GM18861 (cell line): ENCODE measurements around the gene CRYBG2.
"Not testable (repeated sequence)": the region's sequence is repeated elsewhere in the genome, so short reads cannot be mapped to it uniquely, and the experiment has no call there.

Source experiments
- ATAC-seq: cut with Tn5 transposase; IDR thresholded peaks from one replicate; pipeline ENCODE4 v1.9.1; 2021; ENCODE audit not compliant: unreplicated experiment

Gene CRYBG2

DNA sequence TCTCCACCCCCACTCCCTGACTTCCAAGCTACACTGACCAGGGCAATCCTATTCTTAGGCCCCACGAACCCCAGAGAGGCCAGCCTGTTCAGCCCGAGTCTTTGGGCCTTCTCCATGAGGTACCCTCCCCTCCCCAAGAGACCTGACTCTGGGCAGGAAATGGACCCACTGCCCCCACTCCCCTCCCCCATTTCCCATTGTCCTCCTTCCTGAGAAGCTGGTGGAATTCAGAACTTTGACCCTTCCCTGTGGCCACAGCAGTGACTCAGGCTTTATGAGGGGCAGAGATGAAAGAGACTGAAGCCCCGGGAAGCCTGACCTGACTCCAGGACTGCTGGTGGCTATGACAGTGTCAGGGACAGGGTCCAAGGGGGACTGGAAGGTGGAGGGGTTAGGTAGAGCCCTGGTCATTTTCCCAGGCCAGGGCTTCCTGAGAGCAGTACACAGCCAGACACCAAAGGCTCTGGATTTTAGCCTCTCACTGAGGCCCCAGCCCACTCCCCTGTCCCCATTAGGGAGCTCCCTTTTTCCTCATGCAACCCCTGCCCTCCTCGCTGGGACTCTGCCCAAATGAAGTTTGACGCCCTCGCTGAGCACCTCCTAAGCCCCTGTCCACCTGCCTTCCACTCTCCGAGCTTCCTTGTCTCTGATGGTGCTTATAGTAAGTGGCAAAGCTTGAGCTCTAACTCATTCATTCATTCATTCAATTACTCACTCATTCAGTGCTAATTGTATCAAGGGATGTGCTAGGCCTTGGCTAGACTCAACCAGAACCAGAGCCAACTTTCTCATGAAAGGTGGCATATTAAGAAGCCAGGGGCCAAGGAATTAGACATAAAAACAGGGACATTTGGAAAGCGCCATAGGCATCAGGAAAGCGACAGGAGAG is 3.0 kb downstream of the CRYBG2 start:
- ATAC-seq = no peak

- no peak for ATAC-seq
Observed at GRCh38 chr1:26350343-26350700, 3.6 kb downstream of the CRYBG2 start.

GRCh38 chr1:26349877-26350244 is 4.1 kb downstream of the CRYBG2 start:
- ATAC-seq = no peak

- no peak for ATAC-seq
Observed at GRCh38 chr1:26349188-26349876, 4.6 kb downstream of the CRYBG2 start.

DNA sequence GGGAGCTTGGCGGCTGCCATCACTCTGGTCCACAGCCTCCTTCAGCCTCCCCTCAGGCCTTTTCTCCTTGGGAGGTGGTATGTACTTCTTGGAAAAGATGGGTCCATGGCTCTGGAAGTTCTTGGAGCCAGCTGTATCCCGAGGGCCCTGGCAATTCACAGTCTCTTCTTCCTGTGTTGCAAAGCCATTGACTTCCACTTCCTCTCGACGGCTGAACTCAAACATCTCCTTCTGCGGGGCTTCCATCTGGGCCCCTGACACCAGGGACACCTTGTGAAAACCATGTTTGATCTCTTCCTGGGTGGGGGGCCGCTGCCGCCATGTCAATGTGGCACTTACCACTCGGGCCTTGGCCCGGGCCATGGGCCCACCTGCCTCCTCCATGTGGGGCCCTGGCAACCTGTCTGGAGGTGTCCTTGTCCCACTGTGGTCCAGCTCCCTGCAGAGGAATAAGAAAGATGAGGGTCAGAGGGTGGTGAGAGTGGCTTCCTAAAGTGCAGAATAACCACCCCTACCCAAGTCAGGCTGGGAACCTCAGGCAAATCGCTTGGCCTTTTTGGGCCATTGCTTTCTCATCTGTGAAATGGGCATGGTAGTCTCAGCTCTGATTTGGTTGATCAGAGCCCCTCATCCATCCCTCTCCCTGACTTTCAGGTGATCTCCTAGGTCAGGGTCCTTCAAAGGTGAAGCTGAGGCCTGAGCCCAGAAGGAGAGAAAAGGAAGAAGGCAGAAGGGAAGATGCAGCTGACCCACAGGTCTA is 7.5 kb downstream of the CRYBG2 start:
- no peak for ATAC-seq

- ATAC-seq = no peak
Observed at GRCh38 chr1:26345718-26346117, 8.2 kb downstream of the CRYBG2 start.

DNA sequence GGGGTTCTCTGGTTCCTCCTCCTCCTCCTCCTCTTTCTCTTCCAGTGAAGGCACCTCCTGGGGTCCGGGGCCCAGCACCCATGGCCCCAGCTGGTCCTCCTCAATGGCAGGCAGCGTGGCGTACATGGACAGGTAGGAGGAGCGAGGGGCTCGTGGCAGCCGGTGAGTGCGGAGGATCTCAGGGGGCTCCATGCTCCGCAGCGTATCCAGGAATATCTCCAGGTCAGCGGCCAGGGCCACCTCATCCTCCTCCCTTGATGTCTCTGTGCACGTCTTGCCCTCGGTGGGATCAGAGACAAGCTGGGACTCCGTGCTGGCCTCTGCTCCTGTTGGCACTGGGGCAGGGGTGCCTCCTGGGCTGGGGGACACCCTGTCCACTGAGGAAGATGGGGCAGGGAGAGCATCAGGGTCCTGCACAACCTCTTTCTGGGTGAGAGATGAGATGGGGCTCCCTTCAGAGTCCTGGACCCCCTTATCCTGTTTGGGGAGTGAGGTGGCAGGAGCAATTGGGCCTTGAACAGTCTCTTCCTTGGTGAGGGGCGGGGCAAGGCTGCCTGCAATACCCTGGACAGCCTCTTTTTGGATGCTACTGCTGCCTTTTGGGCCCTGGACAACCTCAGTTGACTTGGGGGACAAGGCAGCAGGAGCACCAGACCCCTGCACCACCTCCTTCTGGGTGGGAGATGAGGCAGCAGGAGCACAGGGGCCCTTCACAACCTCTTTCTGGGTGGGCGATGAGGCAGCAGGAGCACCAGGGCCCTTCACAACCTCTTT is 9.6 kb downstream of the CRYBG2 start:
- no peak for ATAC-seq

DNA sequence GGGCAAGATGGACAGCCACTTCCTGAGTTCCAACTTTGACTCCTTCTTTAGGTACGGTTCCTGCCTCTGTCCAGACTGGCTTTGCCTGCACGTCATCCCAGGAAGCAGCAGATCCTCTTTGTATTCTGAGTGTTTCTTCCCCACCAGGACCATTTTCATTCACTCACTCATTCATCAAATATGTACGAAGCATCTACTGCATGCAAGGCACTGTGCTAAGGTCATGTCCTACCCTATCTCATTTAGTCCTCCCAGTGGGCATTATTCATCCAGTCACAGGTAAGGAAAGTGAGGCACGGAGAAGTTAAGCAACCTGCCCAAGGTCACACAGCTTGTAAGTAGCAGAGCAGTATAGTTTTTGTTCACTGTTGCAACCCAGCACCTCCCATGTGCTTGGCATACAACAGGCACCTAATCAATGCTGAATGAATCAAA is 13.9 kb downstream of the CRYBG2 start:
- no peak for ATAC-seq

GRCh38 chr1:26338670-26339069 is 15.3 kb downstream of the CRYBG2 start:
- ATAC-seq = no peak

DNA sequence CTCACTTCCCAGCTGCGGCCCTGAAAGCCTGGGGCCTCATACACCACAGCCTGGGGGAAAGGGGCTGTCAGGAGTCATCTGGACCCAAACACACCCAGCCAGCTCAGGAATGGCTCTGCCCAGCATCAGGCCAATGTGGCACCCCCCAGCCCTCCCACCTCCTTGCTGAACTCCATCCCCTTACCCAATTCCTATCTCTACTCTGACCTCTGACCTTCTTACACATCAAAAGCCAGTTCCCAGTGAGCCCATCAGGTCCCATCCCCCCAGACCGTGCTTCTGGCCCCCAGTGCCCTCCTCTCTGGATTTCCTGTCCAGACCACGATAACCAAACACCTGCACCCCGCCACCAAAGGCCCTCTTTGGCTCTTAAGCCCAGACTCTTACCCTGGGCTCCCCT is 16.3 kb downstream of the CRYBG2 start:
- no peak for ATAC-seq

DNA sequence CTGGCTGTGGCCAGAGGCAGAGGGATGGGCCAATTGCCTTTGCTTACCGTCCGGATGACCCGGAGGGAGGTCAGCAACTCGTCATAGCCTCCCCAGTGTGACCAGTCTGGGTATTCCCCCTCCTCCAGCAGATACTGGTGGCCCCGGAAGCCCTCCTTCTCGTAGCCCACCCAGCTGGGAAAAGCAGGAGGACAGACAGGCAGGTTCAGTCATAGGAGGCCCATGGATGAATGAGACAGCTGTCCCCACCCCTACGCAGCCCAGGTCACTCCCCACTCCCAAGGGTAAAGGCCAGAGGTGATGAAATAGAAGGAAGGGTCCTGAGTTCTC is 16.8 kb downstream of the CRYBG2 start:
- ATAC-seq = no peak

- no peak for ATAC-seq
Observed at GRCh38 chr1:26336477-26337205, 17.3 kb downstream of the CRYBG2 start.

- no peak for ATAC-seq
Observed at GRCh38 chr1:26335774-26336476, 18.0 kb downstream of the CRYBG2 start.

GRCh38 chr1:26333312-26333711 is 20.6 kb downstream of the CRYBG2 start:
- not testable (repeated sequence) for ATAC-seq

DNA sequence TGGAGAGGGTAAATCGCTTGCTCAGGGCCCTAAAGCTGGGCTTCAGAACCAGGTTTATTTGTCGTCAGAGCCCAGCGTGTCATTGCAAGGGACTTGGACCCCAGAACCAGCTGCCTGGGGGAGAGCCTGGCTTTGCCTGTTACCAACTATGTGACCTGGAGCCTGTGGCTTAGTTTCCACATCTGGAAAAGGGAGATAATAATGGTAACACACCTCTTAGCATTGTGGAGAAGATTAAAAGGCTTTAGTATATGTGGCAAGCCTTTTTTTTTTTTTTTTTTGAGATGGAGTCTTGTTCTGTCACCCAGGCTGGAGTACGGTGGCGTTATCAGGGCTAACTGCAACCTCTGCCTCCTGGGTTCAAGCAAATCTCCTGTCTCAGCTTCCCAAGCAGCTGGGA is 23.7 kb downstream of the CRYBG2 start:
- no peak for ATAC-seq

DNA sequence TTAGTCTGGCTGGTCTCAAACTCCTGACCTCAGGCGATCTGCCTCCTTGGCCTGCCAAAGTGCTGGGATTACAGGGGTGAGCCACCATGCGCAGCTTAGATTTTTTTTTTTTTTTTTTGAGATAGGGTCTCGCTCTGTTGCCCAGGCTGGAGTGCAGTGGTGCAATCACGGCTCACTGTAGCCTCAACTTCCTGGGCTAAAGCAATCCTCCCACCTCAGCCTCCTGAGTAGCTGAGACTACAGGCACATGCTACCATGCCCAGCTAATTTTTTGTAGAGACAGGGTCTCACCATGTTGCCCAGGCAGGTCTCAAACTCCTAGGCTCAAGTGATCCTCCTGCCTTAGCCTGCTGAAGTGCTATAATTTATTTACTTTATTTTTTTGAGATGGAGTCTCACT is 24.6 kb downstream of the CRYBG2 start:
- ATAC-seq = not testable (repeated sequence)

- ATAC-seq = no peak
Observed at GRCh38 chr1:26328597-26328996, 25.3 kb downstream of the CRYBG2 start.

DNA sequence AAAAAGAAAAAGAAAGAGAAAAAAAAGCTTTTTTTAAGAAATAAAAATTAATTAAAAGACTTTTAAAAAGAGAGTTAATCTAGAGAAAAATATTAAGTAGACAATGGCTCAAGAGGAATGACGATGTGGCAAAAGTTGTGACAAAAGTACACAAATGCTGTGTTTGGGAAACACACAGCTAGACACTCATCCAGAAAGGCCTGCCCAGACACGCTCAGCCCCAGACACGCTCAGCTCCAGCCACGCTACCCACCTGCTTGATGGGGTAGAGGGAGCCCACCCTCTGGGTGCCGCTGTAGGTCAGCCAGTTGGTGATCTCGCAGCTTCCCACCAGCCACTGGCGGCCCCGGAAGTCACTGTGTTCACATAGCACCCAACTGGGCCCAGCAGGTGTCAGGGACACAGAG is 26.0 kb downstream of the CRYBG2 start:
- ATAC-seq = no peak

DNA sequence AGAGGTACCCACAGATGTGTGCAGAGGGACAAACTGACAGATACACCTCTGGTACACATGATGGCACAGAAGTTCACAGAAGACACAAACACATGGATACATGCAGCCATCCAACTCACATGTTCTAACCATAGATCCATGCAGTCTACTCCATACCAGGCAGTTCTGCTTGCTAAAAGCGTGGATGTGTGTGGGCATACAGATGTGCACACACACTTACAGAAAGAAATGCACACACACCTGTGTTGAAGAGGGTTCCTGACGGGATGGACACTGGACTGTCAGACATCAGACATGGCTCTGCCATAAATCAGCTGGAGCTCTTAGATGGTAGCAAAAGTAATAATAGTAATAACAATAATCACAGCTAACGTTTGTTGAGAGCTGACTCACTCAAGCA is 29.4 kb downstream of the CRYBG2 start:
- no peak for ATAC-seq

GRCh38 chr1:26323382-26323781 is 30.5 kb downstream of the CRYBG2 start:
- no peak for ATAC-seq
